Muscle layer of colon (tissue), 2 donors: ENCODE measurements around the gene PFKFB1.
"Not testable (repeated sequence)": the region's sequence is repeated elsewhere in the genome, so short reads cannot be mapped to it uniquely, and the experiment has no call there.

Source experiments
- H3K27ac ChIP-seq: one replicate; pipeline ENCODE4 v1.7.0; 2013; ENCODE audit warnings: low read depth, mild to moderate bottlenecking, low read length, moderate library complexity
- H3K27me3 ChIP-seq, 2 donors: one replicate each; pipeline ENCODE4 v1.7.0; 2013; ENCODE audit warnings: low read length in 2 of 2, mild to moderate bottlenecking in 2 of 2; ENCODE audit not compliant: insufficient read depth in 2 of 2, control insufficient read depth in 1 of 2
- H3K36me3 ChIP-seq: one replicate; pipeline ENCODE4 v1.7.0; 2013; ENCODE audit warnings: mild to moderate bottlenecking, low read length; ENCODE audit not compliant: insufficient read depth
- H3K4me1 ChIP-seq: one replicate; pipeline ENCODE4 v1.7.0; 2013; ENCODE audit warnings: mild to moderate bottlenecking, low read length; ENCODE audit not compliant: insufficient read depth
- H3K4me3 ChIP-seq, 2 donors: one replicate each; pipeline ENCODE4 v1.7.0; 2013; ENCODE audit warnings: low read length in 2 of 2, low read depth in 1 of 2, mild to moderate bottlenecking in 1 of 2, moderate library complexity in 1 of 2
- H3K9ac ChIP-seq: one replicate; pipeline ENCODE4 v1.7.0; 2013; ENCODE audit warnings: low read length
- H3K9me3 ChIP-seq: one replicate; pipeline ENCODE4 v1.7.0; 2013; ENCODE audit warnings: mild to moderate bottlenecking, low read length
- donor health status: abdominal sarcoma.
- donor health status: Adenocarcinoma of cecum.

The PFKFB1 gene

GRCh38 chrX:54983306-54983705 is 10.7 kb downstream of the PFKFB1 start:
- not testable (repeated sequence) for H3K9me3 ChIP-seq, H3K27ac ChIP-seq, H3K36me3 ChIP-seq, H3K4me3 ChIP-seq, H3K4me1 ChIP-seq, H3K9ac ChIP-seq, H3K27me3 ChIP-seq

GRCh38 chrX:54980334-54980733 is 13.7 kb downstream of the PFKFB1 start:
- H3K27me3 ChIP-seq = no peaks in the 10 kb centered on the region
- H3K9me3 ChIP-seq = no peaks in the 10 kb centered on the region
- H3K4me3 ChIP-seq = no peak overlapping the region
- no peak overlapping the region for H3K9ac ChIP-seq
- no peaks in the 10 kb centered on the region for H3K36me3 ChIP-seq
- no peak overlapping the region for H3K27ac ChIP-seq
- H3K4me1 ChIP-seq = no peaks in the 10 kb centered on the region

GRCh38 chrX:54979432-54979831 is 14.6 kb downstream of the PFKFB1 start:
- no peak overlapping the region for H3K27ac ChIP-seq
- H3K4me3 ChIP-seq = no peak overlapping the region
- no peaks in the 10 kb centered on the region for H3K27me3 ChIP-seq
- no peaks in the 10 kb centered on the region for H3K4me1 ChIP-seq
- H3K9ac ChIP-seq = no peak overlapping the region
- H3K9me3 ChIP-seq = no peaks in the 10 kb centered on the region
- no peaks in the 10 kb centered on the region for H3K36me3 ChIP-seq

GRCh38 chrX:54978448-54978847 is 15.5 kb downstream of the PFKFB1 start:
- Histone ChIP-seq H3K36me3 (no peaks in the 10 kb centered on the region), H3K4me1 (no peaks in the 10 kb centered on the region)

GRCh38 chrX:54977387-54977786 is 16.6 kb downstream of the PFKFB1 start:
- H3K27ac ChIP-seq = no peak overlapping the region
- H3K9ac ChIP-seq = no peak overlapping the region
- H3K9me3 ChIP-seq = no peaks in the 10 kb centered on the region
- no peaks in the 10 kb centered on the region for H3K27me3 ChIP-seq
- H3K36me3 ChIP-seq = no peaks in the 10 kb centered on the region
- H3K4me1 ChIP-seq = no peaks in the 10 kb centered on the region
- no peak overlapping the region for H3K4me3 ChIP-seq

More at GRCh38 chrX:54978448-54978847, 15.5 kb downstream of the PFKFB1 start:
- Histone ChIP-seq H3K27ac (no peak overlapping the region), H3K9me3 (no peaks in the 10 kb centered on the region), H3K27me3 (no peaks in the 10 kb centered on the region), H3K9ac (no peak overlapping the region), H3K4me3 (no peak overlapping the region)

- no peaks in the 10 kb centered on the region for H3K4me1 ChIP-seq
- no peaks in the 10 kb centered on the region for H3K36me3 ChIP-seq
- no peaks in the 10 kb centered on the region for H3K9me3 ChIP-seq
- no peak overlapping the region for H3K9ac ChIP-seq
- no peak overlapping the region for H3K27ac ChIP-seq
- no peak overlapping the region for H3K4me3 ChIP-seq
- H3K27me3 ChIP-seq = no peaks in the 10 kb centered on the region
Observed at GRCh38 chrX:54964766-54965497, 29.1 kb downstream of the PFKFB1 start.

- no peaks in the 10 kb centered on the region for H3K4me1 ChIP-seq
- H3K4me3 ChIP-seq = no peak overlapping the region
- no peak overlapping the region for H3K9ac ChIP-seq
- no peaks in the 10 kb centered on the region for H3K27me3 ChIP-seq
- no peaks in the 10 kb centered on the region for H3K36me3 ChIP-seq
- H3K27ac ChIP-seq = no peak overlapping the region
- no peaks in the 10 kb centered on the region for H3K9me3 ChIP-seq
Observed at GRCh38 chrX:54961750-54962149, 32.2 kb downstream of the PFKFB1 start.

- H3K27me3 ChIP-seq = peaks cover 0 to 5% of the 10 kb centered on the region in 2 donors
- H3K36me3 ChIP-seq = no peaks in the 10 kb centered on the region
- no peak overlapping the region for H3K27ac ChIP-seq
- no peaks in the 10 kb centered on the region for H3K4me1 ChIP-seq
- no peak overlapping the region for H3K9ac ChIP-seq
- H3K4me3 ChIP-seq = no peak overlapping the region
- H3K9me3 ChIP-seq = no peaks in the 10 kb centered on the region
Observed at GRCh38 chrX:54950730-54951375, 43.1 kb downstream of the PFKFB1 start.

- Histone ChIP-seq H3K27ac (no peak overlapping the region), H3K36me3 (no peaks in the 10 kb centered on the region), H3K9me3 (no peaks in the 10 kb centered on the region), H3K9ac (no peak overlapping the region), H3K4me3 (no peak overlapping the region), H3K4me1 (no peaks in the 10 kb centered on the region), H3K27me3 (no peaks in the 10 kb centered on the region)
Observed at GRCh38 chrX:54945224-54945623, 48.8 kb downstream of the PFKFB1 start.

- Histone ChIP-seq H3K9me3 (no peaks in the 10 kb centered on the region), H3K4me1 (no peaks in the 10 kb centered on the region), H3K36me3 (no peaks in the 10 kb centered on the region), H3K4me3 (no peak overlapping the region), H3K9ac (no peak overlapping the region), H3K27ac (no peak overlapping the region), H3K27me3 (no peaks in the 10 kb centered on the region)
Observed at GRCh38 chrX:54944816-54945215, 49.2 kb downstream of the PFKFB1 start.

- Histone ChIP-seq H3K27me3 (peaks cover 0 to 5% of the 10 kb centered on the region in 2 donors), H3K4me1 (no peaks in the 10 kb centered on the region), H3K36me3 (no peaks in the 10 kb centered on the region)
Observed at GRCh38 chrX:54937416-54937815, 56.6 kb downstream of the PFKFB1 start.

GRCh38 chrX:54935306-54935705 is 58.7 kb downstream of the PFKFB1 start:
- no peaks in the 10 kb centered on the region for H3K4me1 ChIP-seq
- H3K27ac ChIP-seq = no peak overlapping the region
- H3K9ac ChIP-seq = no peak overlapping the region
- H3K27me3 ChIP-seq = peaks cover 0 to 5% of the 10 kb centered on the region in 2 donors
- no peaks in the 10 kb centered on the region for H3K36me3 ChIP-seq
- no peaks in the 10 kb centered on the region for H3K9me3 ChIP-seq
- no peak overlapping the region for H3K4me3 ChIP-seq

More at GRCh38 chrX:54937416-54937815, 56.6 kb downstream of the PFKFB1 start:
- H3K9ac ChIP-seq = no peak overlapping the region
- no peak overlapping the region for H3K4me3 ChIP-seq
- H3K9me3 ChIP-seq = no peaks in the 10 kb centered on the region
- no peak overlapping the region for H3K27ac ChIP-seq
